Measurements from ENCODE around the gene STUM.

GRCh38 chr1:226518375-226518774 lies 30.2 kb upstream of the STUM start:
- no peak for TF ChIP-seq POLR2A (IDR thresholded peaks at IDR 0.05; ENCODE audit: low read length)
- no peak for TF ChIP-seq GATA1 (IDR thresholded peaks at IDR 0.05; ENCODE audit: low read depth, low read length)

Measured in erythroblast (primary cell).